Left ventricle myocardium inferior (tissue), 1 donor: Measurements from ENCODE around the gene SH2D5. TPM values are rescaled to one million over a fixed set of nuclear protein-coding genes. Genes with fewer than 3 reads are reported as not detected.
A peak's percentile ranks its signal among the peaks of the same experiment; 100 is the strongest.

Experiments
- DNase-seq: peaks from one replicate; pipeline ENCODE4 v3.0.0-alpha.2; 2020
- H3K27ac ChIP-seq: fragments of 200-600 bp; replicated peaks from 2 replicates; pipeline ENCODE4 v1.8.0; 2021
- H3K27me3 ChIP-seq: fragments of 200-600 bp; 2 replicates; pipeline ENCODE4 v1.8.0; 2021; ENCODE audit warnings: low read depth
- H3K36me3 ChIP-seq: fragments of 200-600 bp; 2 replicates; pipeline ENCODE4 v1.8.0; 2021
- H3K4me1 ChIP-seq: fragments of 200-600 bp; 2 replicates; pipeline ENCODE4 v1.8.0; 2021
- H3K4me3 ChIP-seq: fragments of 200-600 bp; 2 replicates; pipeline ENCODE4 v1.8.0; 2021; ENCODE audit warnings: mild to moderate bottlenecking, moderate library complexity
- H3K9me3 ChIP-seq: fragments of 200-600 bp; replicated peaks from 2 replicates; pipeline ENCODE4 v1.8.0; 2021
- CTCF ChIP-seq: fragments of 200-600 bp; IDR thresholded peaks from 2 replicates; pipeline ENCODE4 v1.8.0; 2021; ENCODE audit warnings: antibody characterized with exemption, mild to moderate bottlenecking, borderline replicate concordance
- intact Hi-C: fragments of 100-400 bp; cut with micrococcal nuclease; formaldehyde crosslinking; loops from one replicate; pipeline ENCODE4 v1.11.0; 2022
- total RNA-seq: library from RNA; stranded (reverse); fragmentation: NEBNext Ultra II Directional; extraction: Animal tissue kit (Norgen Biotek cat#: 25700); gene quantifications from one replicate; pipeline ENCODE4 v1.2.1, GENCODE V29; 2021
- donor health status: DM: no; HTN: yes; CAD: no; lungs with severe emphysema.

The SH2D5 gene
- total RNA-seq, 1 donor from 2014 or later: not detected

GRCh38 chr1:20740781-20741180 lies 8.3 kb upstream of the SH2D5 start:
- DNase-seq: no peak
- Histone ChIP-seq H3K4me1 (peaks cover 10% of the 10 kb centered on the region), H3K36me3 (peaks cover 71% of the 10 kb centered on the region), H3K27ac (no peak overlapping the region), H3K9me3 (no peaks in the 10 kb centered on the region), H3K4me3 (no peak overlapping the region), H3K27me3 (no peaks in the 10 kb centered on the region)
- TF ChIP-seq CTCF: no peak
- intact Hi-C loops: no loop called here

- Histone ChIP-seq H3K27ac (no peak overlapping the region), H3K9me3 (no peaks in the 10 kb centered on the region), H3K36me3 (peaks cover 55% of the 10 kb centered on the region), H3K4me1 (peaks cover 10% of the 10 kb centered on the region), H3K4me3 (no peak overlapping the region), H3K27me3 (no peaks in the 10 kb centered on the region)
- intact Hi-C loops: no loop called here
- no peak for TF ChIP-seq CTCF
- DNase-seq: no peak
Observed at GRCh38 chr1:20739225-20739624, 6.7 kb upstream of the SH2D5 start.

- Histone ChIP-seq H3K4me1 (peaks cover 39% of the 10 kb centered on the region), H3K36me3 (peaks cover 20% of the 10 kb centered on the region), H3K9me3 (no peaks in the 10 kb centered on the region), H3K27ac (no peak overlapping the region), H3K4me3 (no peak overlapping the region), H3K27me3 (peaks cover 19% of the 10 kb centered on the region)
- intact Hi-C loops: no loop called here
- no peak for TF ChIP-seq CTCF
- DNase-seq: no peak
Observed at GRCh38 chr1:20735581-20736111, 3.1 kb upstream of the SH2D5 start.

- Histone ChIP-seq H3K4me3 (peak overlapping the region; percentile 76), H3K36me3 (peaks cover 16% of the 10 kb centered on the region), H3K4me1 (peaks cover 33% of the 10 kb centered on the region), H3K27me3 (peaks cover 41% of the 10 kb centered on the region), H3K27ac (peak overlapping the region; percentile 9), H3K9me3 (no peaks in the 10 kb centered on the region)
- DNase-seq: no peak
- TF ChIP-seq CTCF: no peak
- intact Hi-C loops: no loop called here
Observed at GRCh38 chr1:20733360-20733975, 965 bp upstream of the SH2D5 start.

- no peak overlapping the region for H3K27ac ChIP-seq
- peak; percentile 52 for DNase-seq
- no peaks in the 10 kb centered on the region for H3K9me3 ChIP-seq
- peak overlapping the region; percentile 76 for H3K4me3 ChIP-seq
- peaks cover 53% of the 10 kb centered on the region for H3K27me3 ChIP-seq
- H3K4me1 ChIP-seq: peaks cover 33% of the 10 kb centered on the region
- TF ChIP-seq CTCF: no peak
- intact Hi-C loops: no loop called here
- H3K36me3 ChIP-seq: peaks cover 4% of the 10 kb centered on the region
Observed at GRCh38 chr1:20732071-20732587, 374 bp downstream of the SH2D5 start.
